ENCODE results near the gene EMC8. TPM values are rescaled to one million over a fixed set of nuclear protein-coding genes. Genes with fewer than 3 reads are reported as not detected.

The EMC8 gene
- total and polyA plus RNA-seq, 2 of the 8 experiments (the other 6 are each of a cell fraction or from before 2014, with no cell fraction given), result 52.2 to 69.7 TPM

- Histone ChIP-seq H3K4ac (replicated peaks; ENCODE audit: insufficient read length, low read depth, low read length) (no peak overlapping the region), H3K4me2 (ENCODE audit: insufficient read depth in 1 of 2, low read depth in 2 of 2, low read length in 2 of 2) (no peak overlapping the region), H4K20me1 (replicated peaks in 1 of 2; ENCODE audit: control insufficient read depth in 1 of 2, insufficient read depth in 2 of 2, low read length in 2 of 2) (peaks cover 0 to 2% of the 10 kb centered on the region in 2 experiments), H3K56ac (replicated peaks; ENCODE audit: insufficient read length, low read depth, low read length) (no peak overlapping the region), H3K4me3 (ENCODE audit: extremely low read depth in 1 of 4, insufficient read depth in 2 of 4, low read depth in 3 of 4, low read length in 4 of 4) (no peak overlapping the region), H3K9me3 (ENCODE audit: insufficient read depth in 2 of 2, low read depth in 1 of 2, low read length in 1 of 2) (peaks cover 0 to 10% of the 10 kb centered on the region in 2 experiments; a peak in 2 of 4 replicates), H3K23me2 (ENCODE audit: low read depth, low read length) (peaks cover 3% of the 10 kb centered on the region; the same call in 1 of the 2 replicates), H2BK5ac (ENCODE audit: low read depth, low read length) (no peak overlapping the region), H3K27me3 (replicated peaks in 1 of 4; ENCODE audit: control insufficient read depth in 3 of 4, extremely low read depth in 1 of 4, insufficient read depth in 3 of 4, low read length in 3 of 4) (peaks cover 0 to 3% (median 0%) of the 10 kb centered on the region in 4 experiments; a peak in 1 of 7 replicates), H2AFZ (ENCODE audit: low read length) (no peak overlapping the region), H4K8ac (ENCODE audit: extremely low read depth, insufficient read depth, low read length) (no peak overlapping the region), H4K5ac (ENCODE audit: insufficient read length, low read depth, low read length) (no peak overlapping the region), H3K79me2 (ENCODE audit: control insufficient read depth in 1 of 2, insufficient read depth in 2 of 2, low read length in 2 of 2) (no peaks in the 10 kb centered on the region), H3K14ac (ENCODE audit: insufficient read length) (no peak overlapping the region), H3K79me1 (ENCODE audit: low read depth, low read length) (no peaks in the 10 kb centered on the region), H2BK20ac (ENCODE audit: low read length) (no peak overlapping the region), H4K91ac (replicated peaks; ENCODE audit: insufficient read length, low read length) (no peak overlapping the region), H3K4me1 (replicated peaks in 1 of 4; ENCODE audit: control insufficient read depth in 3 of 4, insufficient read depth in 4 of 4, low read length in 3 of 4) (no peaks in the 10 kb centered on the region; a peak in 1 of 7 replicates), H3K23ac (ENCODE audit: insufficient read length) (no peak overlapping the region), H3K18ac (ENCODE audit: extremely low read depth, low read length) (no peak overlapping the region), H3K36me3 (ENCODE audit: control insufficient read depth in 2 of 4, insufficient read depth in 4 of 4, low read length in 3 of 4) (no peaks in the 10 kb centered on the region), H2BK120ac (replicated peaks; ENCODE audit: low read depth, low read length) (no peak overlapping the region), H3K27ac (ENCODE audit: low read depth, low read length) (no peak overlapping the region), H2BK15ac (ENCODE audit: low read length) (no peak overlapping the region), H3K9ac (replicated peaks in 1 of 4; ENCODE audit: extremely low read depth in 1 of 4, low read depth in 3 of 4, low read length in 3 of 4) (no peak overlapping the region), H2AK5ac (ENCODE audit: low read depth, low read length) (no peak overlapping the region), H2BK12ac (ENCODE audit: low read depth, low read length) (no peak overlapping the region)
- 84% methylated on average over 9 of the region's 9 CpGs; no CpG with 5 or more reads in 1 of the 2 experiments for WGBS, 2 experiments (ENCODE audit: extremely low coverage in 1 of 2, insufficient coverage in 1 of 2, insufficient read length in 1 of 2, insufficient replicate concordance in 2 of 2, low coverage in 1 of 2, low lambda C conversion rate in 2 of 2, missing lambda C conversion rate in 1 of 2)
- no peak for FAIRE-seq
- ChIA-PET CTCF (ENCODE audit: partially characterized antibody) (interaction anchor here (1.3 to 6.9 kb wide), 3 partner anchors 10 to 185 kb away, joined by 3 to 51 read pairs (median 3); no protein-coding TSS in a partner anchor), POLR2A (ENCODE audit: partially characterized antibody) (no interaction called here)
- no peak for DNase-seq (ENCODE audit: low read depth in 1 of 2, low spot score in 2 of 2)
- TF ChIP-seq RFX5 (IDR thresholded peaks at IDR 0.05; ENCODE audit: borderline replicate concordance, low read depth, low read length), result no peak
- no peak for TF ChIP-seq SUZ12 (IDR thresholded peaks at IDR 0.05; ENCODE audit: low read length)
- no peak for TF ChIP-seq SP1 (IDR thresholded peaks at IDR 0.05; ENCODE audit: low read depth, low read length)
- no peak for TF ChIP-seq BACH1 (IDR thresholded peaks at IDR 0.05; ENCODE audit: low read length)
- no peak for TF ChIP-seq EP300 (IDR thresholded peaks at IDR 0.05; ENCODE audit: borderline replicate concordance in 1 of 2, low read depth in 2 of 2, low read length in 2 of 2)
- no peak for TF ChIP-seq EGR1 (IDR thresholded peaks at IDR 0.05; ENCODE audit: borderline replicate concordance, low read depth, low read length)
- no peak for TF ChIP-seq RBBP5 (IDR thresholded peaks at IDR 0.05; ENCODE audit: borderline replicate concordance, low read depth, low read length)
- no peak for TF ChIP-seq SIRT6 (IDR thresholded peaks at IDR 0.05; ENCODE audit: low read length)
Observed at GRCh38 chr16:85830821-85831220, 31.5 kb upstream of the EMC8 start.

All from H1 (cell line).